ENCODE data around the gene CLIP2. TPM values are rescaled to one million over a fixed set of nuclear protein-coding genes. Genes with fewer than 3 reads are reported as not detected.

The CLIP2 gene
- total and polyA plus RNA-seq, 2 of the 4 experiments (the other 2 are of a cell fraction): 18.1 to 20.7 TPM

- Histone ChIP-seq H3K4me3 (ENCODE audit: insufficient read depth, low read depth, low read length) (no peak overlapping the region), H2BK20ac (ENCODE audit: low read depth, low read length) (no peak overlapping the region), H3K9me3 (ENCODE audit: control insufficient read depth, insufficient read depth, low read length) (peaks cover 8% of the 10 kb centered on the region), H3K14ac (replicated peaks; ENCODE audit: low read depth, low read length) (no peak overlapping the region), H4K20me1 (ENCODE audit: insufficient read depth, low read length) (peaks cover 28% of the 10 kb centered on the region), H3K36me3 (ENCODE audit: control insufficient read depth, insufficient read depth, low read length) (peaks cover 47% of the 10 kb centered on the region), H3K23ac (ENCODE audit: low read depth, low read length) (no peak overlapping the region), H3K18ac (ENCODE audit: low read depth, low read length) (no peak overlapping the region), H2BK120ac (ENCODE audit: low read depth, low read length) (no peak overlapping the region), H3K4me1 (ENCODE audit: control insufficient read depth, insufficient read depth, low read length) (peaks cover 4% of the 10 kb centered on the region), H4K8ac (ENCODE audit: low read depth in 2 of 2, low read length in 2 of 2) (no peak overlapping the region), H2BK5ac (ENCODE audit: low read depth, low read length, poor library complexity, severe bottlenecking) (no peak overlapping the region), H2AFZ (replicated peaks; ENCODE audit: low read length, poor library complexity) (no peak overlapping the region), H3K27ac (ENCODE audit: insufficient read depth, low read length) (no peak overlapping the region), H3K9me1 (ENCODE audit: insufficient read depth, low read length) (peaks cover 16% of the 10 kb centered on the region), H4K91ac (ENCODE audit: insufficient read depth, low read depth, low read length) (no peak overlapping the region), H3K56ac (ENCODE audit: extremely low read depth, insufficient read depth, low read length) (no peak overlapping the region), H3K9ac (ENCODE audit: low read depth, low read length) (no peak overlapping the region), H3K4me2 (ENCODE audit: low read depth, low read length) (no peak overlapping the region), H2AK9ac (replicated peaks; ENCODE audit: low read depth, low read length, poor library complexity) (no peak overlapping the region), H3K4ac (ENCODE audit: low read depth, low read length) (no peak overlapping the region), H3K27me3 (ENCODE audit: control insufficient read depth, insufficient read depth, low read length) (no peaks in the 10 kb centered on the region), H2BK15ac (ENCODE audit: low read depth, low read length) (no peak overlapping the region), H3K79me1 (ENCODE audit: low read depth in 1 of 2, low read length in 2 of 2) (peaks cover 25 to 70% of the 10 kb centered on the region in 2 experiments), H2AK5ac (ENCODE audit: low read depth, low read length) (no peak overlapping the region), H4K5ac (ENCODE audit: low read depth, low read length) (no peak overlapping the region)
- in situ Hi-C loops (cut with MboI; ENCODE audit: low sequenced_read_pairs) (loop anchor here (25.0 kb wide), 1 partner anchor 115 kb away; no protein-coding TSS in a partner anchor), intact Hi-C loops (cut with micrococcal nuclease) (no loop called here), dilution Hi-C loops (cut with HindIII; ENCODE audit: low sequenced_read_pairs, unreplicated experiment) (no loop called here)
- 93% methylated on average over 2 of the region's 3 CpGs; no CpG with 5 or more reads in 1 of the 2 experiments for WGBS, 2 experiments (ENCODE audit: extremely low coverage in 2 of 2, insufficient read length in 1 of 2)
- POLR2A ChIA-PET (ENCODE audit: unreplicated experiment): interaction anchor here (0.6 kb wide), 1 partner anchor 53 kb away, joined by 4 read pairs; no protein-coding TSS in a partner anchor
- CTCF ChIA-PET: no interaction called here
- BruUV-seq (replicated peaks): no TSS peak
- TF ChIP-seq CHD1 (IDR thresholded peaks at IDR 0.05; ENCODE audit: low read depth, low read length): no peak
- no peak for TF ChIP-seq FOS (IDR thresholded peaks at IDR 0.05; ENCODE audit: low read depth, low read length)
- TF ChIP-seq POLR2A (IDR thresholded peaks at IDR 0.05; ENCODE audit: low read depth, low read length): no peak
- no peak for TF ChIP-seq MXI1 (IDR thresholded peaks at IDR 0.05; ENCODE audit: borderline replicate concordance, low read depth, low read length)
- TF ChIP-seq MAZ (IDR thresholded peaks at IDR 0.05; ENCODE audit: borderline replicate concordance, low read depth, low read length): no peak
- no peak for TF ChIP-seq CTCF (conservative IDR thresholded peaks at IDR 0.05; ENCODE audit: low read depth, low read length)
- no peak for TF ChIP-seq NFE2L2 (IDR thresholded peaks at IDR 0.05; ENCODE audit: low read depth, low read length)
- no peak for TF ChIP-seq BHLHE40 (IDR thresholded peaks at IDR 0.05; ENCODE audit: low read depth, low read length)
- TF ChIP-seq, protein P1, sequence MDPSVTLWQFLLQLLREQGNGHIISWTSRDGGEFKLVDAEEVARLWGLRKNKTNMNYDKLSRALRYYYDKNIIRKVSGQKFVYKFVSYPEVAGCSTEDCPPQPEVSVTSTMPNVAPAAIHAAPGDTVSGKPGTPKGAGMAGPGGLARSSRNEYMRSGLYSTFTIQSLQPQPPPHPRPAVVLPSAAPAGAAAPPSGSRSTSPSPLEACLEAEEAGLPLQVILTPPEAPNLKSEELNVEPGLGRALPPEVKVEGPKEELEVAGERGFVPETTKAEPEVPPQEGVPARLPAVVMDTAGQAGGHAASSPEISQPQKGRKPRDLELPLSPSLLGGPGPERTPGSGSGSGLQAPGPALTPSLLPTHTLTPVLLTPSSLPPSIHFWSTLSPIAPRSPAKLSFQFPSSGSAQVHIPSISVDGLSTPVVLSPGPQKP (IDR thresholded peaks at IDR 0.05; ENCODE audit: borderline replicate concordance, low read depth, low read length): no peak
- TF ChIP-seq, protein P2, sequence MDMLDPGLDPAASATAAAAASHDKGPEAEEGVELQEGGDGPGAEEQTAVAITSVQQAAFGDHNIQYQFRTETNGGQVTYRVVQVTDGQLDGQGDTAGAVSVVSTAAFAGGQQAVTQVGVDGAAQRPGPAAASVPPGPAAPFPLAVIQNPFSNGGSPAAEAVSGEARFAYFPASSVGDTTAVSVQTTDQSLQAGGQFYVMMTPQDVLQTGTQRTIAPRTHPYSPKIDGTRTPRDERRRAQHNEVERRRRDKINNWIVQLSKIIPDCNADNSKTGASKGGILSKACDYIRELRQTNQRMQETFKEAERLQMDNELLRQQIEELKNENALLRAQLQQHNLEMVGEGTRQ (IDR thresholded peaks at IDR 0.05; ENCODE audit: low read depth, low read length): no peak
- no peak for TF ChIP-seq SMC3 (IDR thresholded peaks at IDR 0.05; ENCODE audit: low read depth, low read length)
- TF ChIP-seq CEBPB (IDR thresholded peaks at IDR 0.05; ENCODE audit: low read depth, low read length): no peak
- TF ChIP-seq RFX5 (IDR thresholded peaks at IDR 0.05; ENCODE audit: low read depth, low read length): no peak
- no peak for TF ChIP-seq MAFK (IDR thresholded peaks at IDR 0.05; ENCODE audit: low read depth, low read length)
- TF ChIP-seq RAD21 (IDR thresholded peaks at IDR 0.05; ENCODE audit: low read length): no peak
- no peak for TF ChIP-seq RCOR1 (IDR thresholded peaks at IDR 0.05; ENCODE audit: insufficient replicate concordance, low read length)
- no peak for ATAC-seq (ENCODE audit: low read depth)
- DNase-seq: no peak
Observed at GRCh38 chr7:74351836-74352235, 62.6 kb downstream of the CLIP2 start.
